GM10847 (cell line): ENCODE data around the gene C2orf74.

Experiments
- POLR2A ChIP-seq: IDR thresholded peaks from 2 replicates; pipeline ENCODE4 v1.6.1; 2011; ENCODE audit not compliant: insufficient read length; ENCODE audit errors: extremely low read depth

C2orf74 gene

GRCh38 chr2:61193670-61194561 is 31.9 kb downstream of the C2orf74 start:
- no peak for TF ChIP-seq POLR2A

- no peak for TF ChIP-seq POLR2A
Measured at GRCh38 chr2:61196671-61197070, 34.7 kb downstream of the C2orf74 start.

GRCh38 chr2:61205132-61205531 is 43.1 kb downstream of the C2orf74 start:
- no peak for TF ChIP-seq POLR2A

GRCh38 chr2:61210332-61210981 is 48.5 kb downstream of the C2orf74 start:
- no peak for TF ChIP-seq POLR2A

GRCh38 chr2:61214171-61214570 is 52.2 kb downstream of the C2orf74 start:
- no peak for TF ChIP-seq POLR2A
